ENCODE data around the gene TOPAZ1.

The TOPAZ1 gene

GRCh38 chr3:44241706-44242105 is at the start of gene TOPAZ1:
TSS of gene TOPAZ1 (plus strand) at chr3:44241886. CDS start at chr3:44242054, 168 bp downstream.
- no peak for DNase-seq

- peak; percentile 67 for DNase-seq
Measured at GRCh38 chr3:44198284-44199269, 43.1 kb upstream of the TOPAZ1 start.

DNA sequence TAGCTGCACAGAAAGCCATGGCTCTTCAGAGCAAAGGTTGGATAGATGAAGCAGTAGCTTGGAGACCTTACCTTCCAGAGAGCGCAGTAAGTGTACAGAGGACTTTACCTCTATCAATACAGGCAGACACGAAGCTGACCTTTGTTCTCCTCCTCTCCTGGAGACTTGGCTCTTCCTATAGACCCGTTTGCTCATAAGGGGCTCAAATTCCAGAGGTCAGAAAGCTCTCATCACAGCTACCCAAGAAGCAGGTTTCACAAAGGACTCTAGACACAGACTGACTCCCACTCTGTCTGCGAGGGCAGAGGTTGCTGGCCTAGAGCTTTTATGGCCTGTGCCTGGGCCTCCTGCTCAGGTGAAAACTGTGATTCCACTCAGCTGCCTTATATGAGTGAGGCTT is 35.4 kb upstream of the TOPAZ1 start:
- no peak for DNase-seq

- DNase-seq = no peak
Measured at GRCh38 chr3:44206862-44207652, 34.6 kb upstream of the TOPAZ1 start.

DNA sequence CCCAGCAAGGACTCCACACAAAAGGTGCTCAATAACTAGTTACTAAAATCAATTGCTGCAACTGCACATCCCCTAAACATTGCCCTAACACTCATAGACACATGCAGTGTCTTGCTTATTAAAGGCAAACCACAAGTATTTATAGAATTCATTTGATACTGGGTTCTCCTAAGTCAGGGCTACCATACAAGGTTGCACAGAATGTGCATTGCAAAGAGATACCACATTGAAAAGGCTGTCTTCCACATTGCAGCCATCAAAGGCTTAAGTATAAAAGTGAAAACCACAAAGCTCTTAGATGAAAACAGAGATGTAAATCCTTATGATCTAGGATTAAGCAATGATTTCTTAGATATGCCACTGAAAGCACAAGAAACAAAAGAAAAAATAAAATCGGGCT is 33.6 kb upstream of the TOPAZ1 start:
- DNase-seq = peak; percentile 9

- DNase-seq = no peak
Measured at GRCh38 chr3:44208568-44208967, 33.1 kb upstream of the TOPAZ1 start.

DNA sequence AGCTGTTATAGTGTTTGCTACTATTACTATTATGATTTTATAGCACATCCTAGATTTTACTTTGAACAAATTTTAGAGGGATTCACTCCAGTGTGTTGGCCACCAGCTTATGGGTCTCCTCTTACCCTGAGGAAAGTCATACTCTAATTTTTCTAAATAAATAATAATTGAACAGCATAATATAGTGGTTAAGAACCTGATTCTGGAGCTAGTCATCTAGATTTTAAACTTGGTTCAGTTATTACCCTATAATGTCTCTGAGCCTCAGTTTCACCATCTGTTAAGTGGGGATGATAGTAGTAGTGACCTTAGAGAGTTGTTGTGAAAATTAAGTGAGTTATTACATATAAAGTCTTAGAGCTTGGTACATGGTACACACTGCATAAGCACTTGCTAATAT is 30.7 kb upstream of the TOPAZ1 start:
- DNase-seq = no peak

DNA sequence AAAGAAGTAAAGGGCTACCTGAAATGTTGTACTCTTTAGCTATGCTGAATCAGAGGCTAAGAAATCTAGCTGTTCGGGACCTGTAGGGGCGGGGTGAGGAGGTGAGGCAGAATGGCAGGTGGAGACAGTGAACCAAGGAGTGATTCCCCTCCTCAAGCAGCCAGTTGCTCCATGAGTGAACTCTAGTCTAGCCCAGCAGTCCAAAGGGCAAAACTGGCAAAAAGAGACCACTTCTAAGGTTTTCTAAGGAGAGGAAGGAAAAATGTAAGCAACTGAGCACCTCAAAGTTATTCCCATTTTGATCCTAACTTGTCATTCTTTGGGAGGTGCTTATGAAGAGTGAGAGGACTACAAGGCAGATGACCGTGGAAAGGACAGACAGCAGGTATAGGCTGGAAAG is 19.3 kb upstream of the TOPAZ1 start:
- no peak for DNase-seq

GRCh38 chr3:44223299-44223698 is 18.4 kb upstream of the TOPAZ1 start:
- DNase-seq = no peak

DNA sequence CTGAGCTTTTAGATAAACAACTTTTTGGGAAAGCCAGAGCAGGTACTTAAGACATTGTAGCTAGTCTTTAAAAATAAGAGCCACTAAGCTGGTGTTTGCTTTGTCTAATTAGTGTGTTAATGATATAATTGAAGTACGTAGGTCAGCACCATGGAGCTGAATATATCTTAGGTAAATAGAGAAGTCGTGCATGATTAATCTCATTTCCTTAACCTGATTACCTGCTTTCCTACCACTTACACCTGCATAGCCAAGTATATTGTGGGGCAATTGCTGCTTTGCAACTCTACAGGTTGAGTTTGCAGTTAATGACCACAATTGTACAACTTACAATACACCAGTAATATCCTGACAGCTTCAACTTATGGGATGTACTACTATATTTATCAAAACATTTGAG is 17.6 kb upstream of the TOPAZ1 start:
- no peak for DNase-seq

GRCh38 chr3:44226573-44226972 is 15.1 kb upstream of the TOPAZ1 start:
- no peak for DNase-seq

DNA sequence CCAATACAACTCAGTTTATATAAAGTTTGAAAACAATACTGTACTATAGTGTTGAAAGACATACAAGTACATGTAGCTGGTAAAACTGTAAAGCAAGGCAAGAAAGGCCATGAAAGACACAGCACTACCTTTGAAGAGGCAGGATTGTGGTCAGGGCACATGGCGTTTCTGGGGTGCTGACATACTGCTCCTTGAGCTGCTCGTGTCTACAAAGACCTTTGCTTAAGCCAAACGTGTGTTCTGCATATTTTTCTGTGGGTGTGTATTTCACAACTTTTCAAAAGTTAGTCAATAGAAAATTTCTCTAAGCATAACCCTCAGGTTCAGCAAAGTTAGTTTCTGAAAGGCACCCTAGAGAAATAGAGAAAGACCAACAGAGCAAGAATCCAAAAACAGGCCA is 14.1 kb upstream of the TOPAZ1 start:
- no peak for DNase-seq

DNA sequence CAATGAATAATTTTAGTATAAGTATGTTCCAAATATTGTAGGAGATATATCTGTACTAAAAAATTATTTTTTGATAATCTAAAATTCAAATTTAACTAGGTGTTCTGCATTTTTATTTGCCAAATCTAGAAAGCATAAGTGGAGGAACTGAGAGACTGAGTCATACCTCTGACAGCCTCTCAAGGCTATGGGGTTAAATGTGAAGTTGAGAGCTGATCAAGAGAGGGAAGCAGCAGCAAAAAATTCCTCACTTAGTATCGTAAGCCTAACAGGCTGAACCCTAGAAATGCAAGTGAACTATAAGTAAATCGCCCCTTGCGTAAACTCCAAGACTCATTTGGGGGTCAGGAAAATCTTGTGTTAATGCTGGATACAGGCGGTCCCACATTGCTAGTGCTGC is 12.8 kb upstream of the TOPAZ1 start:
- DNase-seq = no peak

DNA sequence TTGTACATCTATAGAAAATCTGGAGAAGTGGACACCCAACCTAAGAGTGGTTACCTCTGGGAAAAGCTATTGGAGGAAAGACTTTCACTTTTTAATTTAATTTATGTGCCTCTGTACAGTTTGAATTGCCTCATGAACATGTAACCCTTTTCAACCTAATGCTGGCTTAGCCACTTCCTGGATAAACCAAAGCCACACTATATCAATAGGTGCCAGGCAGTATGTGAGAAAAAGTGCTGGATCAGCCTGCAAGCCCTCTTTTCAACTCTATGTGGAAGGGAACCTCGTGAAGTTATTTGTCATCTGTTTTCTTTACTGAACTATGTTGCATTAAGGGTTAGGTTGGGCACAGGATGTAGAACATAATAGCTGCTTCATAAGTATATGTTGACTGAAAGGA is 9.3 kb upstream of the TOPAZ1 start:
- peak; percentile 7 for DNase-seq

DNA sequence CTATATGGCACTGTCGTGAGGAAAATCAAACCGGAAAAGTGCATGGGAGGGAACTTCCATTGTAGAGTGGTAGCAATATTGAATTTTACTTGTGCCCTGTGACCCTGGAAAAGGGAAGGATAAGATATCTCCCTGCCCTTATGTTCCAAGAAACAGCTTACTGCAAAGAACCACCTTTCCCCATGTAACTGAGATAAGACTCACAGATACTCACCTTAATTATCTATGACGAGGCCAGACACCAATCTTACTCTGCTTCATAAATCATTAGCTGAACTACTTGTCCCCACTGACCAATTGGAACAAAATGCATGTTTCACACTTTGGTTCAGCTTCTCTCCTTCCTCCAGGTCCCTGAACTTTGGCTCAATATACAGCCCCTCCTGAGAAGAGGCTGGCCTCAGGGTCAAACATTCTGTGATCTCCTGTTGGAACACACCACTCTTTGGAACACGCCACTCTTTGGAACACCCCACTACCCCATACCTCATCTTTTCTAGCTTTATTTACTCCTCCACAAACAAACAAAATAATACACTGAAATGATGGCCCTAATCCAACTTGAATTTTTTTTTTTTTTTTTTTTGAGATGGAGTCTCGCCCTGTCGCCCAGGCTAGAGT is 6.9 kb upstream of the TOPAZ1 start:
- no peak for DNase-seq

DNA sequence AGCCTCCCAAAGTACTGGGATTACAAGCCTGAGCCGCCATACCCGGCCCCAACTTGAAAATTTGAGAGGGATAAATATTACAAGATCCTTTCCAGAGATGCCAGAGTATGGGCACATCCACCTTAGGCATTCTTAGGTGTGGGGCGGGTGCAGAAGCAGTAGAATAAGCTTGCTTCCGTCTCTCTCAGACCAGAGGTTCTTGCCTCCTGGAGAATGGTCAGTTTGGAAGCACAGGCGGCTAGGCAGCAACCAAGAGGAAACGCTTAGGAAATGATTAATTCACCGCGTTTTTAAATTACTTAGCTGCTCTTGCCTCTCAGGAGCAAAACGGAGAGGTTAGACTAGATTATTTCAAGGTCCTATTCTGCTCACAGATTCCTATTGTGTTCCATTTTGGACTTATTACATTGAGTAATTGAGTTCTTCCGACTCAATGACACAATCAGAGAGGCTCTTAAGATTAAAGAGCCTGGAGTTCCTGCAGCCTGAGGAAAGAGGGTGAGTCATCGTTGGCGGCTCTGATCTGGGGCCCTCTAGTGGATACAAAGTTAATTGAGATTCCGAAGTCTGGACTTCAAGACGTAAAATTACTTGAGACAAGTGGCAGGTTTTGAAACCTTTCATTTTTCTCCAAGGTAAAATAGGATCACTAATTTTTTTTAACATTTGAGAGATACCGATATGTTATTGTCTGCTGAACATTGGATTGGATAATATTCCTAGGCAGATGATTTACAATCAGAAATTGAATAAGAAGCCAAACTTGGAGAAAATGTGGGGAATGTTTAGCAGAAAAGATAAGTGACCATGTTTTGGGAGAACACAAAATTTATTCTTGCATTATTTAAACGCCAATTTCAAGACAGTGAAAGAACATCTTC is 5.8 kb upstream of the TOPAZ1 start:
- peak; percentile 68 for DNase-seq

DNA sequence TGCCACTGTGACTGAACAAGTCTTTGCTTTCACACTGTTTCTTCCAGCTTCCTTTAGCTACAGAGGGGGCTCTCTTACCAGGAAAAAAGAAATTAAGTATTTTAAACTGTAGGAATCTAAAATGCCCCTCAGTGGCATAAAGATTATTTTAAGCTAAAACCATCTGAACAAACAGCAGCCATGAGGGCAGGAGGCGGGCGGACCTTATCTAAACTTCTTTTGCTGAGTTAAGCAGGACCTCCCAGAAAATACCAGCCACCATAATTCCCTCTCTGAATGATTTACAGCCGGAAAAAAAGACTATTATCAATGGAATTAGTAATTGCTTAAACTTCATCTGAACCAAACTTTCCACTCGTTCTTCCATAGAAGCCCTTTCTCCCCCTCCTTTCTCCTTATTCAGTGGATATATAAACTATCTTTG is 5.2 kb upstream of the TOPAZ1 start:
- DNase-seq = no peak

- no peak for DNase-seq
Measured at GRCh38 chr3:44237161-44237560, 4.5 kb upstream of the TOPAZ1 start.

- DNase-seq = no peak
Measured at GRCh38 chr3:44237665-44238064, 4.0 kb upstream of the TOPAZ1 start.

- DNase-seq = no peak
Measured at GRCh38 chr3:44238889-44239288, 2.8 kb upstream of the TOPAZ1 start.

GRCh38 chr3:44240061-44240460 is 1.6 kb upstream of the TOPAZ1 start:
- no peak for DNase-seq

DNA sequence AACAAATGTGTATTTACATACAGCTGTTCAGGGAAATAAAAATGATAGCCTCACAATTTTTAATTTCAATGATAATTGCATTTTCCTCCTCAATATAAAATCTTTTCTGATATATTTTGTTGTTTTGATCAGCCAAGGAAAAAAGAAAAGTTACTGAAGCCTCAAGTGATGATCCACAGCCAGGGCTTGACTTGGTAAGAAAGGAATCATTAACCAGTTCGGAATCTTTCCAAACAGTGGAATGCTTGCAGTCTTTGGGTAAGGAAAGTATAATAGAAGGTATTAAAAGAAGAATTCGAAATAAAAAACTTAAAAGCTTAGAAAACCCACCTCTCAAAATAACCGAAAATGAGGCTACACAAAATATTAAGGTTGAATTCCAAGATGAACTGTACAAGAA is 1.0 kb downstream of the TOPAZ1 start:
- DNase-seq = no peak
